ENCODE results near the gene GABBR1.

Gene GABBR1

DNA sequence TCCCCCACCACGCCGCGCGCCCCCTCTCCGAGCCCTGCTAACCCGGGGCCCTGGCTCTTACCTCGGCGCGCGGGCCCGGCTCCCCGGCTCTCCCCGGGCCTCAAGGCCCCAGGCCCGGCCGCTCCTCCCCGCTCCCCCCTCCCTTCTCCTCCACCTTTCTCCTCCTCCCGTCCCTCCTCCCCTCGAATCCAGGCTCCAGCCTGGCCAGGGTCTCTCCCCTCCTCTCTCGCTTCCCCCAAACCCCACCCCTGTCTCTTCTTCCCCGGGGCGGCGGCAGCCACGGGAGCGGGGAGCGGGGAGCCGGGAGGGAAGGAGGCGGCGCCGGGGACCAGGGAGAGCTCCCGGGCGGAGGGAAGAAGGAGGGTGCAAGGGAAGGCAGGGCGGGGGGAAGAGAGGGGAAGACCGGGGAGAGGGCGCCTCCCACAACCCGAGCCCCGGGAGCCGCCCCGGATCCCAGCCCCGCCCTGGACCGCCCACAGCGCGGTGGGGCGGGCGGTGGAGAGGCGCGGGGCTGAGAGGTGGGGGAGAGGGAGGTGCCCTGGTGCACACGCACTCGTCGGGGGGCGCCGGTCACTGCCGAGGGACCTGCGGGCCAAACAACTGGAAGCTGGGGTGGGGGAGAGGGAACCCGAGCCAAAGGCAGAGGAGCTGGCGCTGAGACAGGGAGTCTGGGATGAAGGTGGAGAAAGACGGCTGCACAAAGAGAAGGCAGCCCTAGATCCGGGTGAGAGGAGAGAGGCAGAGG is at the start of gene GABBR1:
Gene GABBR1 (minus strand): TSS at position 395 of the 745 bp plus-strand sequence. CDS start 798 bp downstream, outside the sequence.
- peak within 1 kb of the TSS; percentile 85 for H3K4me3 ChIP-seq (ENCODE audit: control insufficient read depth, low read depth, low read length)
- DNase-seq (ENCODE audit: low read depth): peak; percentile 39
- TF ChIP-seq, protein P1, sequence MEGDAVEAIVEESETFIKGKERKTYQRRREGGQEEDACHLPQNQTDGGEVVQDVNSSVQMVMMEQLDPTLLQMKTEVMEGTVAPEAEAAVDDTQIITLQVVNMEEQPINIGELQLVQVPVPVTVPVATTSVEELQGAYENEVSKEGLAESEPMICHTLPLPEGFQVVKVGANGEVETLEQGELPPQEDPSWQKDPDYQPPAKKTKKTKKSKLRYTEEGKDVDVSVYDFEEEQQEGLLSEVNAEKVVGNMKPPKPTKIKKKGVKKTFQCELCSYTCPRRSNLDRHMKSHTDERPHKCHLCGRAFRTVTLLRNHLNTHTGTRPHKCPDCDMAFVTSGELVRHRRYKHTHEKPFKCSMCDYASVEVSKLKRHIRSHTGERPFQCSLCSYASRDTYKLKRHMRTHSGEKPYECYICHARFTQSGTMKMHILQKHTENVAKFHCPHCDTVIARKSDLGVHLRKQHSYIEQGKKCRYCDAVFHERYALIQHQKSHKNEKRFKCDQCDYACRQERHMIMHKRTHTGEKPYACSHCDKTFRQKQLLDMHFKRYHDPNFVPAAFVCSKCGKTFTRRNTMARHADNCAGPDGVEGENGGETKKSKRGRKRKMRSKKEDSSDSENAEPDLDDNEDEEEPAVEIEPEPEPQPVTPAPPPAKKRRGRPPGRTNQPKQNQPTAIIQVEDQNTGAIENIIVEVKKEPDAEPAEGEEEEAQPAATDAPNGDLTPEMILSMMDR (IDR thresholded peaks at IDR 0.05; ENCODE audit: control insufficient read depth, insufficient read depth, low read depth, low read length, missing control alignments): no peak

DNA sequence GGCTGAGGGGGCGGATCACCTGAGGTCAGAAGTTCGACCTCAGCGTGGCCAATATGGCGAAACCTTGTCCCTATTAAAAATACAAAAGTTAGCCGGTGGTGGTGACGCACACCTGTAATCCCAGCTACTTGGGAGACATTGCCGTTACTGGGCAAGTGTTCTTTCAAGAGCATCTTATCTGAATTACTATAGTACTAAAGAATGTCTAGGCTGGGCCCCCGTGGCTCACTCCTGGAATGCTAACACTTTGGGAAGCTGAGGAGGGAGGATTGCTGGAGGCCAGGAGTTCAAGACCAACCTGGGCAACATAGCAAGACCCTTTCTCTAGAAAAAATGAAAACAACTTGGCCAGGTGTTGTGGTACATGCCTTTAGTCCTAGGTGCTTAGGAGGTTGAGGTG is 48.8 kb upstream of the GABBR1 start:
- H3K4me3 ChIP-seq (ENCODE audit: control insufficient read depth, low read depth, low read length): no peak overlapping the region
- TF ChIP-seq, protein P1 (IDR thresholded peaks at IDR 0.05; ENCODE audit: control insufficient read depth, insufficient read depth, low read depth, low read length, missing control alignments): no peak
- no peak for DNase-seq (ENCODE audit: low read depth)

DNA sequence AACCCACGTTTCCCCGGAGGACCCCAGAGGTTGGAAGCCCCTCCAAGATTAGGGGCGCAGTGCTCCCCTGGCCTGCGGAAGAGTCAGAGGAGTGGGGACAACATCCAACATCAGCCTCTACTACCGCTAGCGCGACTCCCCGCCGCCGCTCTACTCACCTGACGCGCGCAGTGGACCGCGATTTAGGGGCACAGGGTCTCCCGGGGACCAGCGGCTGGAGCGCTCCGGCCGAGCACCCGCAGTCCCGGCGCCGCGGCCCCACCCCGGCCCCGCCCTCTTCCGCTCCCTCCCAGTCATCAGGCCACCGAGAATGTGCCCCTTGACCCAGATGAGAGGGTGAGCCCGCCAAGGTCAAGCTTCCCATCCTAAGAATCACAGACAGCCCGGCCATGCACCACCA is 47.9 kb upstream of the GABBR1 start, which contains the start of gene ZFP57:
Gene ZFP57 (minus strand): TSS at position 249 of the 400 bp plus-strand sequence. CDS start 4,149 bp downstream, outside the sequence.
- TF ChIP-seq, protein P1 (IDR thresholded peaks at IDR 0.05; ENCODE audit: control insufficient read depth, insufficient read depth, low read depth, low read length, missing control alignments): no peak
- no peak for DNase-seq (ENCODE audit: low read depth)
- H3K4me3 ChIP-seq (ENCODE audit: control insufficient read depth, low read depth, low read length): no peak within 1 kb of the TSS

DNA sequence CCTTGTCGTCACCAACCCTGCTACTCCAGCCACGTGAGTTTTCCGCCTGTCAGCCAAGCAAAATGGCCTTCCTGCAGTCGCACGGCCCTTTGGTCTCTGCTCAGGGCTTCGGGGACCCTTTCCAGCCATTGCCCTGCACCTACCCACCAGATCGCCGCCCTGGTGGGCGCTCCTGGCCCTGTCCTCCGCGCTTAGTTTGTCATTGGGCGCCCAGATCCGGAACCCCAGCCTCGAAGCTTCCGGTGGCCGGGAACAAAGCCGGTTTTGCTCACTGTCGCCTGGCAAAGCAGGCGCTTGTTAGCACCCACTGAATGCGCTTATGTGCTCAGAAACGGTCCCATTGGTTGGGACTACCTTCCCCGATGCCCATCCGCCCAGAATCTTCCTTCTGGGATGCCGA is 47.4 kb upstream of the GABBR1 start:
- TF ChIP-seq, protein P1 (IDR thresholded peaks at IDR 0.05; ENCODE audit: control insufficient read depth, insufficient read depth, low read depth, low read length, missing control alignments): no peak
- H3K4me3 ChIP-seq (ENCODE audit: control insufficient read depth, low read depth, low read length): no peak overlapping the region
- no peak for DNase-seq (ENCODE audit: low read depth)

DNA sequence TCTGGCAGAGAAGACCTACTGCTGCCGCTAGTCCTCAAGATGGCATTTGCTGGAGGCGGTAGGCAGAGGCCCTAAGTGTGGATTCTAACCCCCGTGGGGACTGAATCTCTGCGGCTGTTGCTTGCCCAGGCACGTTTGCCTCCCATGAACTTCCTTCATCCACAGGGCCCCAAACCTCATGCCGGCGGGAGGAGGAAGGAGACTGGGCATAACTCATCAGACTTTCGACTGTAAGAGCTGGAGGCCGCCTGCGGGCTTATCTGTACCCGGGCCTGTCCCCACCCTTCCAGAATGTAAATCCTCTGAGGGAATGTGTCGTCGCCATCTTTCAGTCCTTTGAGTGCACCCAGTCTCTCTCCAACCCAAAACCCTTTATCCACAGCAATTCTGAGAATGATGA is 47.0 kb upstream of the GABBR1 start:
- H3K4me3 ChIP-seq (ENCODE audit: control insufficient read depth, low read depth, low read length): no peak overlapping the region
- TF ChIP-seq, protein P1 (IDR thresholded peaks at IDR 0.05; ENCODE audit: control insufficient read depth, insufficient read depth, low read depth, low read length, missing control alignments): no peak
- no peak for DNase-seq (ENCODE audit: low read depth)

DNA sequence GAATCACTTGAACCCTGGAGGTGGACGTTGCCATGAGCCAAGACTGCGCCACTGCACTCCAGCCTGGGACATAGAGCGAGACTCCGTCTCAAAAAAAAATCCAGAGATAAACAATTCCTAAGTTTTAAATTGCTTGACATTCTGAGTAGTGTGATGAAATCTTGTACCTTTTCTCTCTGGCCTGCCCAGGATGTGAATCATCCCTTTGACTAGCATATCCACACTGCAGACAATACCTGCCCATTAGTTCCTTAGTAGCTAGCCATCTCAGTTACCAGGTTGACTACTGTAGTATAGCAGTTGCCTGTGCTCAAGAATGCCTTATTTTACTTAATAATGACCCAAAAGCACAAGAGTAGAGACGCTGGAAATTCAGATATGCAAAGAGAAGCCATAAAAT is 45.1 kb upstream of the GABBR1 start:
- TF ChIP-seq, protein P1 (IDR thresholded peaks at IDR 0.05; ENCODE audit: control insufficient read depth, insufficient read depth, low read depth, low read length, missing control alignments): no peak
- H3K4me3 ChIP-seq (ENCODE audit: control insufficient read depth, low read depth, low read length): no peak overlapping the region
- no peak for DNase-seq (ENCODE audit: low read depth)

Data from AG09309 (cell line).